HepG2 (cell line): ENCODE measurements around the gene LMOD3. TPM values are rescaled to one million over a fixed set of nuclear protein-coding genes. Genes with fewer than 3 reads are reported as not detected.

ENCODE experiments used
- FOXK1 ChIP-seq: sonication (generic); formaldehyde crosslinking; IDR thresholded peaks from 2 replicates; pipeline ENCODE4 v1.4.0; 2020; ENCODE audit warnings: low read depth, missing genetic modification reagents, borderline replicate concordance
- GATAD1 ChIP-seq: IDR thresholded peaks from 2 replicates; pipeline ENCODE4 v1.6.1; 2016; ENCODE audit warnings: missing genetic modification reagents, missing compliant biosample characterization
- HDAC1 ChIP-seq: sonication (generic); formaldehyde crosslinking; IDR thresholded peaks from 2 replicates; pipeline ENCODE4 v1.5.1; 2020; ENCODE audit warnings: mild to moderate bottlenecking, missing genetic modification reagents
- HNRNPL ChIP-seq: fragments of 200-400 bp; formaldehyde crosslinking; IDR thresholded peaks from 2 replicates; pipeline ENCODE4 v1.6.1; 2017; ENCODE audit warnings: mild to moderate bottlenecking, low read depth, low read length
- HOXA3 ChIP-seq: sonication (generic); formaldehyde crosslinking; IDR thresholded peaks from 2 replicates; pipeline ENCODE4 v1.5.0; 2020; ENCODE audit warnings: missing genetic modification reagents
- KDM2A ChIP-seq: sonication (generic); formaldehyde crosslinking; IDR thresholded peaks from 2 replicates; pipeline ENCODE4 v1.4.0; 2020; ENCODE audit warnings: low read depth, missing genetic modification reagents, borderline replicate concordance
- KDM5B ChIP-seq: sonication (generic); formaldehyde crosslinking; IDR thresholded peaks from 2 replicates; pipeline ENCODE4 v1.4.0; 2020; ENCODE audit warnings: missing genetic modification reagents, mild to moderate bottlenecking, borderline replicate concordance
- PATZ1 ChIP-seq: sonication (generic); formaldehyde crosslinking; IDR thresholded peaks from 2 replicates; pipeline ENCODE4 v1.4.0; 2020; ENCODE audit warnings: missing genetic modification reagents
- POLR2A ChIP-seq, 2 experiments: IDR thresholded peaks; 2 replicates each; pipeline ENCODE4 v1.6.1; 2011; ENCODE audit warnings: low read depth in 2 of 2, low read length in 2 of 2, mild to moderate bottlenecking in 1 of 2, moderate library complexity in 1 of 2; ENCODE audit not compliant: insufficient read depth in 1 of 2
- POLR2G ChIP-seq: fragments of 200-400 bp; formaldehyde crosslinking; IDR thresholded peaks from 2 replicates; pipeline ENCODE4 v1.6.1; 2018; ENCODE audit warnings: mild to moderate bottlenecking, low read depth, low read length, moderate library complexity
- PRMT3 ChIP-seq: sonication (generic); formaldehyde crosslinking; IDR thresholded peaks from 2 replicates; pipeline ENCODE4 v1.8.1; 2022; ENCODE audit warnings: low read depth, mild to moderate bottlenecking, moderate library complexity, missing genetic modification reagents, borderline replicate concordance
- SAFB2 ChIP-seq: sonication (generic); formaldehyde crosslinking; IDR thresholded peaks from 2 replicates; pipeline ENCODE4 v1.5.1; 2020; ENCODE audit warnings: missing genetic modification reagents, low read depth, mild to moderate bottlenecking, borderline replicate concordance
- SAP130 ChIP-seq: IDR thresholded peaks from 2 replicates; pipeline ENCODE4 v1.6.1; 2016; ENCODE audit warnings: low read depth
- SP1 ChIP-seq, 2 experiments: fragments of 450-650 bp in 1 of 2; sonication (generic) in 1 of 2; formaldehyde crosslinking in 1 of 2; IDR thresholded peaks; 2 replicates each; pipeline versions ENCODE4 v1.4.0 to v1.6.1; 2016 to 2020; ENCODE audit warnings: missing genetic modification reagents in 1 of 2
- SUZ12 ChIP-seq: fragments of 150-350 bp; IDR thresholded peaks from 2 replicates; pipeline ENCODE4 v1.6.1; 2014; ENCODE audit warnings: low read depth, low read length
- TAF1 ChIP-seq: sonication (generic); formaldehyde crosslinking; IDR thresholded peaks from 2 replicates; pipeline ENCODE4 v1.4.0; 2020; ENCODE audit warnings: missing genetic modification reagents
- TFDP2 ChIP-seq: sonication (generic); formaldehyde crosslinking; IDR thresholded peaks from 2 replicates; pipeline ENCODE4 v1.4.0; 2020; ENCODE audit warnings: missing genetic modification reagents
- YY1 ChIP-seq: IDR thresholded peaks from 2 replicates; pipeline ENCODE4 v1.6.1; 2011; ENCODE audit warnings: low read length, low read depth, moderate library complexity, mild to moderate bottlenecking; ENCODE audit not compliant: insufficient read depth, insufficient replicate concordance
- ZNF142 ChIP-seq: sonication (generic); formaldehyde crosslinking; IDR thresholded peaks from 2 replicates; pipeline ENCODE4 v1.4.0; 2020; ENCODE audit warnings: missing genetic modification reagents
- ZSCAN25 ChIP-seq: sonication (generic); formaldehyde crosslinking; IDR thresholded peaks from 2 replicates; pipeline ENCODE4 v1.8.0; 2022; ENCODE audit warnings: mild to moderate bottlenecking, missing genetic modification reagents
- polyA plus RNA-seq, 8 experiments: library from polyadenylated mRNA; depleted of rRNA in 3 of 8; stranded (reverse) in 7 of 8; unstranded in 1 of 8; fragments of >200 nt; fragmentation: Illumina TruSeq in 4 of 8; extraction: Trizol in 4 of 8; gene quantifications; 2 replicates each; pipeline versions ENCODE4 v1.2.1 to v1.2.3, GENCODE V29; 2011 to 2016; ENCODE audit warnings: low read depth in 4 of 8, missing spikeins in 1 of 8, mixed read lengths in 1 of 8; ENCODE audit not compliant: insufficient read depth in 1 of 8
- total RNA-seq, 5 experiments: library from RNA; depleted of rRNA; stranded (reverse); fragments of >200 nt; fragmentation: Illumina TruSeq; extraction: Trizol; gene quantifications; 2 replicates each; pipeline ENCODE4 v1.2.3, GENCODE V29; 2016; ENCODE audit warnings: low read depth in 1 of 5

The LMOD3 gene
- total and polyA plus RNA-seq, 2 of the 13 experiments (the other 11 are each of a cell fraction or from before 2014, with no cell fraction given), result not detected

- TF ChIP-seq PATZ1 (CRISPR knock-in tag) (peak; percentile 53; the same call in 1 of the 2 replicates), SAP130 (CRISPR knock-in tag) (peak; percentile 48; the same call in 1 of the 2 replicates), GATAD1 (CRISPR knock-in tag) (peak; percentile 69; the same call in 1 of the 2 replicates), POLR2G (peak; percentile 73), TFDP2 (CRISPR knock-in tag) (peak; percentile 63), SAFB2 (CRISPR knock-in tag) (no peak), YY1 (peak; percentile 94), ZNF142 (peak; percentile 88), TAF1 (peak; percentile 89), SUZ12 (peak; percentile 17; the same call in 1 of the 2 replicates), SP1 (IDR thresholded peaks at IDR 0.05) (no peak), SP1 (CRISPR knock-in tag; IDR thresholded peaks at IDR 0.05) (peak; percentile 55; the same call in 1 of the 2 replicates), KDM2A (peak; percentile 56; the same call in 1 of the 2 replicates), HDAC1 (CRISPR knock-in tag) (peak; percentile 39; the same call in 1 of the 2 replicates), HOXA3 (CRISPR knock-in tag) (peak; percentile 66; the same call in 1 of the 2 replicates), ZSCAN25 (CRISPR knock-in tag) (peak; percentile 29; the same call in 1 of the 2 replicates), PRMT3 (no peak), FOXK1 (CRISPR knock-in tag) (peak; percentile 28; the same call in 1 of the 2 replicates), HNRNPL (no peak), KDM5B (no peak), POLR2A (IDR thresholded peaks at IDR 0.05; ENCODE audit: insufficient read depth in 1 of 2, low read depth in 2 of 2, low read length in 2 of 2) (peak; percentile 37 to 81; a peak in 3 of 4 replicates)
Measured at GRCh38 chr3:69080233-69080920, 42.0 kb downstream of the LMOD3 start, which contains the start of gene UBA3 (continued).
